CD4-positive, alpha-beta T cell (primary cell): Measurements from ENCODE around the gene EVA1A. TPM values are rescaled to one million over a fixed set of nuclear protein-coding genes. Genes with fewer than 3 reads are reported as not detected.

Experiments used
- ATAC-seq: fragments of 200-7000 bp; cut with Tn5 transposase; one replicate; pipeline ENCODE4 v1.10.0; 2022; ENCODE audit warnings: mild to moderate bottlenecking; ENCODE audit not compliant: poor library complexity
- CTCF ChIA-PET: fragments of 350-600 bp; sonication (Branson Sonifier 250); formaldehyde crosslinking; loops from one replicate; lab custom pipeline; 2021; ENCODE audit warnings: antibody characterized with exemption, inconsistent platforms; lab: Charles Lee
- POLR2A ChIA-PET: fragments of 350-600 bp; sonication (Branson Sonifier 250); formaldehyde crosslinking; loops from one replicate; lab custom pipeline; 2021; ENCODE audit warnings: antibody characterized with exemption, inconsistent platforms; lab: Charles Lee
- DNase-seq, 14 experiments: peaks; one replicate each; pipeline ENCODE4 v3.0.0-alpha.2; 2013 to 2020; ENCODE audit warnings: mixed read lengths in 2 of 14
- H3K27ac ChIP-seq, 2 donors: one replicate each; pipeline versions ENCODE4 v1.5.1 to v1.7.0; 2013; ENCODE audit warnings: low read length in 2 of 2, low read depth in 1 of 2, mild to moderate bottlenecking in 1 of 2
- H3K27me3 ChIP-seq, 2 experiments: 1 replicate in 1 of 2; 2 replicates in 1 of 2; pipeline versions ENCODE4 v1.6.1 to v1.7.0; 2013; ENCODE audit warnings: low read length in 2 of 2, control low read depth in 1 of 2, mild to moderate bottlenecking in 1 of 2, moderate library complexity in 1 of 2; ENCODE audit not compliant: insufficient read depth in 2 of 2, control insufficient read depth in 1 of 2
- H3K36me3 ChIP-seq: one replicate; pipeline ENCODE4 v1.6.1; 2013; ENCODE audit warnings: low read length, control low read depth; ENCODE audit not compliant: insufficient read depth
- H3K4me1 ChIP-seq: one replicate; pipeline ENCODE4 v1.6.1; 2013; ENCODE audit warnings: low read length, control low read depth; ENCODE audit not compliant: insufficient read depth
- H3K4me3 ChIP-seq: one replicate; pipeline ENCODE4 v1.5.1; 2013; ENCODE audit warnings: mild to moderate bottlenecking, low read length, moderate library complexity
- H3K9me3 ChIP-seq, 2 experiments: 1 replicate in 1 of 2; 2 replicates in 1 of 2; pipeline versions ENCODE4 v1.6.1 to v1.7.0; 2013; ENCODE audit warnings: low read length in 2 of 2, mild to moderate bottlenecking in 2 of 2, control low read depth in 1 of 2, moderate library complexity in 1 of 2; ENCODE audit not compliant: control insufficient read depth in 1 of 2, insufficient read depth in 1 of 2
- H3K27ac Mint-ChIP-seq: one replicate; pipeline ENCODE4 v1.8.0; 2020; ENCODE audit warnings: mixed read lengths
- H3K27me3 Mint-ChIP-seq: one replicate; pipeline ENCODE4 v1.8.0; 2021; ENCODE audit warnings: mixed read lengths
- H3K36me3 Mint-ChIP-seq: one replicate; pipeline ENCODE4 v1.8.0; 2021; ENCODE audit warnings: low read depth, mixed read lengths
- H3K4me1 Mint-ChIP-seq: one replicate; pipeline ENCODE4 v1.8.0; 2021; ENCODE audit warnings: low read depth, mixed read lengths
- H3K4me3 Mint-ChIP-seq: one replicate; pipeline ENCODE4 v1.8.0; 2020; ENCODE audit warnings: mild to moderate bottlenecking, mixed read lengths
- H3K9me3 Mint-ChIP-seq: one replicate; pipeline ENCODE4 v1.8.0; 2020; ENCODE audit warnings: mixed read lengths
- CTCF ChIP-seq: fragments of 200-600 bp; IDR thresholded peaks from one replicate; pipeline ENCODE4 v1.8.0; 2022; ENCODE audit warnings: antibody characterized with exemption, mild to moderate bottlenecking
- intact Hi-C, 2 experiments: fragments of 100-400 bp; cut with DNase I in 1 of 2; cut with micrococcal nuclease in 1 of 2; formaldehyde crosslinking; loops; one replicate each; pipeline versions ENCODE4 v1.15.1 to v1.9.0; 2023 to 2025; cut with DNase I, micrococcal nuclease
- total RNA-seq, 174 experiments: library from RNA in 2 of 174; stranded (reverse) in 2 of 174; gene quantifications; one replicate each; pipeline ENCODE4 v1.2.3 and lab custom pipeline; 2021 to 2026

Gene EVA1A
- total RNA-seq, 2 experiments from 2014 or later, result not detected

DNA sequence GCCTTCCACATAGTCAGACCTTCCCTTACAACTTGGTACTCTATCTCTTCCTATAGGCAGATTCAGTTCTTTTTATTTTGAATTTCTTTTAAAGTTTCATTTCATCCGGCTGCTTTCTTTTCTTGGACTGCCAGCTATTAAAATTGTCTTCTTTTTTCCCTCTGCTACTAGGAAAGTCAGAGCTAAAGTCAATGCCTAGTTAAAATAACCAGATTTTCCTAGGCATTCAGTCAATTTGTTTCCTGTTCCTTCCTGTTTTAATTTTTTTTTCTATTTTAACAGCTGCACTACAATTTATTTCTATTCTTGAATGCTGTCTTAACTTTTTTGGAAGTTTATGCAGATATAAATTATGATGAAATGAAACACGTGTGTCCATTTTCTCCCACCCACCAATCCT, 84.8 kb downstream of the EVA1A start:
- H3K36me3 ChIP-seq, result no peaks in the 10 kb centered on the region
- no peaks in the 10 kb centered on the region for H3K4me1 ChIP-seq
- no peak overlapping the region for H3K27ac Mint-ChIP-seq
- H3K9me3 Mint-ChIP-seq, result no peaks in the 10 kb centered on the region
- H3K4me3 Mint-ChIP-seq, result no peak overlapping the region
- ChIA-PET POLR2A (no interaction called here), CTCF (no interaction called here)
- ATAC-seq (no peak), DNase-seq (no peak)
- H3K27ac ChIP-seq, result no peak overlapping the region
- no peaks in the 10 kb centered on the region for H3K36me3 Mint-ChIP-seq
- no peak for TF ChIP-seq CTCF
- H3K4me1 Mint-ChIP-seq, result no peaks in the 10 kb centered on the region
- peaks cover 28% of the 10 kb centered on the region for H3K27me3 Mint-ChIP-seq
- H3K9me3 ChIP-seq, result no peaks in the 10 kb centered on the region
- intact Hi-C loops, result no loop called here
- peaks cover 0 to 4% of the 10 kb centered on the region in 2 experiments for H3K27me3 ChIP-seq
- H3K4me3 ChIP-seq, result no peak overlapping the region

- Mint-ChIP-seq H3K4me3 (no peak overlapping the region), H3K4me1 (no peaks in the 10 kb centered on the region), H3K27ac (no peak overlapping the region), H3K27me3 (peaks cover 26% of the 10 kb centered on the region), H3K9me3 (no peaks in the 10 kb centered on the region), H3K36me3 (no peaks in the 10 kb centered on the region)
- Histone ChIP-seq H3K27ac (no peak overlapping the region), H3K36me3 (no peaks in the 10 kb centered on the region), H3K4me1 (no peaks in the 10 kb centered on the region), H3K9me3 (no peaks in the 10 kb centered on the region), H3K27me3 (peaks cover 0 to 4% of the 10 kb centered on the region in 2 experiments), H3K4me3 (no peak overlapping the region)
- no peak for TF ChIP-seq CTCF
- intact Hi-C loops, result no loop called here
- no peak for DNase-seq
- ATAC-seq, result no peak
- POLR2A ChIA-PET, result no interaction called here
- CTCF ChIA-PET, result no interaction called here
These were observed 85.7 kb downstream of the EVA1A start for GRCh38 chr2:75475049-75475448.

- H3K27ac ChIP-seq, result no peak overlapping the region
- H3K36me3 Mint-ChIP-seq, result no peaks in the 10 kb centered on the region
- H3K27ac Mint-ChIP-seq, result no peak overlapping the region
- ChIA-PET POLR2A (no interaction called here), CTCF (no interaction called here)
- no peaks in the 10 kb centered on the region for H3K9me3 Mint-ChIP-seq
- ATAC-seq (no peak), DNase-seq (no peak)
- H3K4me3 ChIP-seq, result no peak overlapping the region
- peaks cover 31% of the 10 kb centered on the region for H3K27me3 Mint-ChIP-seq
- H3K9me3 ChIP-seq, result no peaks in the 10 kb centered on the region
- TF ChIP-seq CTCF, result no peak
- H3K36me3 ChIP-seq, result no peaks in the 10 kb centered on the region
- peaks cover 0 to 4% of the 10 kb centered on the region in 2 experiments for H3K27me3 ChIP-seq
- intact Hi-C loops, result no loop called here
- no peaks in the 10 kb centered on the region for H3K4me1 Mint-ChIP-seq
- H3K4me3 Mint-ChIP-seq, result no peak overlapping the region
- no peaks in the 10 kb centered on the region for H3K4me1 ChIP-seq
These were observed 86.6 kb downstream of the EVA1A start for GRCh38 chr2:75474115-75474514.
